IMR-90 (cell line): ENCODE measurements around the gene XYLT2.

Experiments
- CEBPB ChIP-seq: IDR thresholded peaks from 2 replicates; pipeline ENCODE4 v1.6.1; 2012; ENCODE audit warnings: low read depth, low read length, improper control_type of control experiment
- CHD1 ChIP-seq: IDR thresholded peaks from 2 replicates; pipeline ENCODE4 v1.6.1; 2012; ENCODE audit warnings: low read depth, low read length, improper control_type of control experiment
- CTCF ChIP-seq: conservative IDR thresholded peaks from 2 replicates; pipeline ENCODE4 v1.5.1; 2012; ENCODE audit warnings: mild to moderate bottlenecking, low read depth, low read length, improper control_type of control experiment
- FOS ChIP-seq: fragments of 150-350 bp; IDR thresholded peaks from 2 replicates; pipeline ENCODE4 v1.6.1; 2016; ENCODE audit warnings: low read depth, low read length
- MAZ ChIP-seq: IDR thresholded peaks from 2 replicates; pipeline ENCODE4 v1.6.1; 2012; ENCODE audit warnings: low read depth, mild to moderate bottlenecking, low read length, improper control_type of control experiment, moderate library complexity, borderline replicate concordance
- MXI1 ChIP-seq: IDR thresholded peaks from 2 replicates; pipeline ENCODE4 v1.6.1; 2012; ENCODE audit warnings: low read depth, mild to moderate bottlenecking, low read length, moderate library complexity, borderline replicate concordance
- RAD21 ChIP-seq: IDR thresholded peaks from 2 replicates; pipeline ENCODE4 v1.6.1; 2012; ENCODE audit warnings: low read length, improper control_type of control experiment
- RCOR1 ChIP-seq: IDR thresholded peaks from 2 replicates; pipeline ENCODE4 v1.6.1; 2012; ENCODE audit warnings: mild to moderate bottlenecking, low read length, improper control_type of control experiment; ENCODE audit not compliant: insufficient replicate concordance
- USF2 ChIP-seq: fragments of 150-350 bp; IDR thresholded peaks from 2 replicates; pipeline ENCODE4 v1.6.1; 2017; ENCODE audit warnings: mild to moderate bottlenecking, antibody characterized with exemption, low read length, low read depth

GRCh38 chr17:50362661-50363060 is 16.7 kb downstream of the XYLT2 start:
- TF ChIP-seq CTCF, result no peak
- no peak for TF ChIP-seq FOS
- TF ChIP-seq USF2, result no peak
- TF ChIP-seq CEBPB, result no peak
- no peak for TF ChIP-seq RCOR1
- TF ChIP-seq RAD21, result no peak
- TF ChIP-seq MXI1, result no peak
- no peak for TF ChIP-seq MAZ
- no peak for TF ChIP-seq CHD1
